Endothelial cell (in vitro differentiated cells): Measurements from ENCODE around the gene TMEM86A. TPM values are rescaled to one million over a fixed set of nuclear protein-coding genes. Genes with fewer than 3 reads are reported as not detected.

Experiments used
- DNase-seq: peaks from one replicate; pipeline ENCODE4 v3.0.0; 2021; ENCODE audit warnings: low spot score
- H3K27ac Mint-ChIP-seq: one replicate; pipeline ENCODE4 v1.8.0; 2021; ENCODE audit warnings: mixed read lengths, inconsistent platforms; ENCODE audit not compliant: unreplicated experiment
- H3K27me3 Mint-ChIP-seq: one replicate; pipeline ENCODE4 v1.8.0; 2021; ENCODE audit warnings: mild to moderate bottlenecking, moderate library complexity, mixed read lengths, inconsistent platforms; ENCODE audit not compliant: unreplicated experiment
- H3K36me3 Mint-ChIP-seq: one replicate; pipeline ENCODE4 v1.8.0; 2021; ENCODE audit warnings: mild to moderate bottlenecking, low read depth, mixed read lengths, inconsistent platforms; ENCODE audit not compliant: unreplicated experiment
- H3K4me1 Mint-ChIP-seq: one replicate; pipeline ENCODE4 v1.8.0; 2021; ENCODE audit warnings: mild to moderate bottlenecking, mixed read lengths, inconsistent platforms; ENCODE audit not compliant: unreplicated experiment
- H3K4me3 Mint-ChIP-seq: one replicate; pipeline ENCODE4 v1.8.0; 2021; ENCODE audit warnings: mild to moderate bottlenecking, mixed read lengths, inconsistent platforms; ENCODE audit not compliant: unreplicated experiment
- H3K9me3 Mint-ChIP-seq: one replicate; pipeline ENCODE4 v1.8.0; 2021; ENCODE audit warnings: mixed read lengths, inconsistent platforms; ENCODE audit not compliant: unreplicated experiment
- CTCF ChIP-seq: fragments of 200-600 bp; sonication (generic); IDR thresholded peaks from one replicate; pipeline ENCODE4 v1.5.0; 2021; ENCODE audit warnings: antibody characterized with exemption; ENCODE audit not compliant: unreplicated experiment
- total RNA-seq: library from RNA; stranded (reverse); fragmentation: NEBNext Ultra II Directional; extraction: Animal tissue kit (Norgen Biotek cat#: 25700); gene quantifications from one replicate; pipeline ENCODE4 v1.2.1, GENCODE V29; 2021; ENCODE audit not compliant: unreplicated experiment

Gene TMEM86A
- total RNA-seq, 1 donor from 2014 or later, result 3.9 TPM

GRCh38 chr11:18727479-18728236, 29.1 kb downstream of the TMEM86A start:
- Mint-ChIP-seq H3K4me3 (no peak overlapping the region), H3K36me3 (peaks cover 9% of the 10 kb centered on the region), H3K9me3 (no peaks in the 10 kb centered on the region), H3K4me1 (peaks cover 8% of the 10 kb centered on the region), H3K27me3 (peaks cover 4% of the 10 kb centered on the region), H3K27ac (no peak overlapping the region)
- peak; percentile 77 for DNase-seq
- TF ChIP-seq CTCF, result peak; percentile 71

GRCh38 chr11:18728658-18729057, 30.1 kb downstream of the TMEM86A start:
- H3K9me3 Mint-ChIP-seq, result no peaks in the 10 kb centered on the region
- no peak for TF ChIP-seq CTCF
- H3K4me3 Mint-ChIP-seq, result no peak overlapping the region
- DNase-seq, result no peak
- H3K36me3 Mint-ChIP-seq, result peaks cover 9% of the 10 kb centered on the region
- H3K27ac Mint-ChIP-seq, result no peak overlapping the region
- peaks cover 4% of the 10 kb centered on the region for H3K27me3 Mint-ChIP-seq
- peaks cover 8% of the 10 kb centered on the region for H3K4me1 Mint-ChIP-seq

GRCh38 chr11:18729426-18729825, 30.8 kb downstream of the TMEM86A start:
- TF ChIP-seq CTCF, result no peak
- peaks cover 6% of the 10 kb centered on the region for H3K27me3 Mint-ChIP-seq
- peaks cover 9% of the 10 kb centered on the region for H3K36me3 Mint-ChIP-seq
- peaks cover 8% of the 10 kb centered on the region for H3K4me1 Mint-ChIP-seq
- no peak overlapping the region for H3K27ac Mint-ChIP-seq
- no peak for DNase-seq
- H3K4me3 Mint-ChIP-seq, result no peak overlapping the region
- no peaks in the 10 kb centered on the region for H3K9me3 Mint-ChIP-seq

- Mint-ChIP-seq H3K36me3 (peaks cover 9% of the 10 kb centered on the region), H3K4me3 (no peak overlapping the region), H3K9me3 (no peaks in the 10 kb centered on the region), H3K27me3 (peaks cover 6% of the 10 kb centered on the region), H3K4me1 (peaks cover 8% of the 10 kb centered on the region), H3K27ac (no peak overlapping the region)
- no peak for TF ChIP-seq CTCF
- no peak for DNase-seq
Observed at GRCh38 chr11:18730020-18730419, 31.4 kb downstream of the TMEM86A start.

- H3K27me3 Mint-ChIP-seq, result peaks cover 6% of the 10 kb centered on the region
- DNase-seq, result no peak
- peaks cover 8% of the 10 kb centered on the region for H3K4me1 Mint-ChIP-seq
- peaks cover 13% of the 10 kb centered on the region for H3K36me3 Mint-ChIP-seq
- H3K27ac Mint-ChIP-seq, result no peak overlapping the region
- TF ChIP-seq CTCF, result no peak
- no peaks in the 10 kb centered on the region for H3K9me3 Mint-ChIP-seq
- no peak overlapping the region for H3K4me3 Mint-ChIP-seq
Observed at GRCh38 chr11:18731441-18731840, 32.9 kb downstream of the TMEM86A start.
